ENCODE data around the gene DLX4.

Gene DLX4

GRCh38 chr17:49968405-49969133 lies 421 bp upstream of the DLX4 start:
- DNase-seq (ENCODE audit: low read depth), result peak; percentile 62

DNA sequence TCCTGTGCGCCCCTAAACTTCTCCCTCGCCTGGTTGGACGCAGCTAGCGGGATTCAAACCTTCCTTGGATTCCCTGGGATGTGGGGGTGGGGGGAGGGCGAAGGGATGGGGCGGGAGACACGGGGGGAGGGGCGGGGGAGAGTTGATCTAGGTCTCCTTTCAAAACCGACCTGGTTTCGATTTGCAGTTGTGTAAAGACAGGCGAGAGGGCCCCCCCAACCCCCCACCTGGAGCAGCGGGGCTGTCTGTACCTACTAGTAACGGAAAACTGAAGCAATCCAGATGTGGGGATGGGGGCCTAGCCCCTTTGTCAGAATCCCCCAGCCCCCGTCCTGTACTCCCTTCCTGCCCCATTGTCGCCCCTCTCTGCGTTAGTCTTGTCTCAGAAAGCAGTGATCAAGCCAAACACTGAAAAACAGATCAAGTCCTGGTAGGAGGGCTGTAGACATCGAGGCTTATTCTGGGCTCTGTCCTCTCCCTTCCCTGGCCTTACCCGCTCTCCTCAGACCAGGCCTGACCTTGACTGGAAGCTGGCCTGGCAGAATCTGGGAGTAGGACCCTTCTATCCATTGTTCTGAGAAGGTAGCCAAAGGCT lies 902 bp downstream of the DLX4 start:
- DNase-seq (ENCODE audit: low read depth), result no peak

- no peak for DNase-seq (ENCODE audit: low read depth)
Measured at GRCh38 chr17:49970498-49970897, 1.5 kb downstream of the DLX4 start.

DNA sequence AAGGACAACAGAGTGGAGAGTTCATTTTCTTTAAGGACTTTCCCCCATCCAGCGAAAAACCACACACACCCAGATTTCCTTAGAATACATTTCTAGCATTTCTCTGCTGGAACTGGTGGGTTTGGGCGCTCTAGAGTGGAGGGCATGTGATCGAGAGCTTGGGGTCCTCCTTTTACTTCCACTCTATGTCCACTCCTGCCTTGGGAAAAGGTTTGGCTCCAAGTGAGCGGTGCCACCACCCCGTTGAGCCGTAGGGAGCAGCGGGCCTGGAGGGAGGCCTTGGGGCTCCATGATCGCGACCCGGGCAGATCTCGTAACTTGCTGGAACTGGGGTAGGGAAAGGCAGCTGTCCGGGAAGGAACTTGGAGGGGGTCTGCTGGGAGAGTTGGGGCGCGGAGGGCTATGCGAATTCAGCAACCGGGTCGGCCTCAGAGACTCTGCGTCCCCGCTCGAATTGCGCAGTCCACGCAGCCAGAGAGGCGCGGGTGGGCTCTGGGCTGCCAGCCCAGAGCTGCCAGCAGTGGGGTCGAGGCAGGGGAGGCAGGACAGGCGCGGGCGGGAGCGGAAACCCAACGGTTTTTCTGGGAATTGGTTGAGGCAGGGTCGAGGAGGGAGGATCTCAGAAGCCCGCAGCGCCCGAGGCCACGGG lies 2.3 kb downstream of the DLX4 start:
- DNase-seq (ENCODE audit: low read depth), result no peak

DNA sequence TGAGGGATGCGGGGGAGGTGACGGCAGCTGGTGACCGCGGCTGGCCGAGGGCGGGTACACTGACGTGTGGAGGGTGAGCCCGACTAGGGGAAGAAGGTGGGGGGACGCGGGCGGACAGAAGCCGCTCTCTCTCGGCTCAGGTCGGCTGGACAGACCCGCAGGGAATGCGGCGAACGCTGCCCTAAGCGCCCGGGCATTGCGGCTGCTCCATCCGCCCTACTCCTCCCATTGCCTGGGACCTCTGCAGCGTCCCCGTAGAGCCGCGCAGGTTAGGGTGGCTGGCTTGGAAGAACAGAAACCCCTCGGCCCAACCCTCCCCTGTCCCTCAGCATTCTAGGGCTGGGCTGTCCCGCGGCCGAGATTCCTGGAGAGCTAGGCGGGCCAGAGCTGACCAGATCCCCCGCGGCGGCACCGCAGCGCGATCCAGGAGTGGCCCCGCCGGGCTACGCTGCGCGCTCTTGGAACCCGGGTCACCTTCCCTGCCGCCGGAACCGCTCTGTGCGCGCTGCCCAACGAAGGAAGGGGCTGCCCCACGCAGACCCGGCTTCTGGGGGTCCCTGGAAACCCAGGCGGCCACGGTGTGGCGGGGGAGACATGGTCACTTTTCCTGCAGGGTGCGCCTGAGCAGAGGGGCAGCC lies 3.0 kb downstream of the DLX4 start:
- no peak for DNase-seq (ENCODE audit: low read depth)

DNA sequence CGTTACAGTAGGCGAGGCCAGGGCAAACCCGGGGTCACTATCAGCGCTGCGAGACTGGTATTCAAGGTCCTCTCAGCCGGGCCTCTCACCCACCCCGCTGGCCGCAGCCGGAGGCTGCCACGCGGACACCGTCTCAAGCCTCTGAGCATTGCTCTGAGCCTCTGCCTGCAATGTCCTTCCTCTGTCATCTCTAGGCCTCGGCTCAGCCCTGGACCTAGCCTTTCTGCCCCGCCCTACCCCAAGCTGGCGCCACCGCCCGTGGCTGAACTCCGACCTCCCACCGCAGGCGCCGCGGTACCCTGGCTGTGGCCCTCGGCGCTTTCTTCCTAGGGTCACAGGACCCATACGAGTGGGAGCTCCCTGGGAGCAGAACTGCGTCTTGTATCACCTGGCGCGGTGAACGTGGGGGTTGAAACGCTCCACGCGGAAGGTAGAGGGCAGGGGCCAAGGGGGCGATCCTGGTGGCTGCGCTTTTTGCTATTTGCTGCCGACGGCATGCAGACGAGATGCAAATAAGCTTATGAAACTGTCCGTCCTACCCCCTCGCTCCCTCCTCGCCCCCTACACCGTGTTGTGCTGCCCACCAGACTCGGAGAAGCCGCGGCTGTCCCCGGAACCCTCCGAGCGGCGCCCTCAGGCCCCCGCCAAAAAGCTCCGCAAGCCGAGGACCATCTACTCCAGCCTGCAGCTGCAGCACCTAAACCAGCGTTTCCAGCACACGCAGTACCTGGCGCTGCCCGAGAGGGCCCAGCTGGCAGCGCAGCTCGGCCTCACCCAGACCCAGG lies 3.7 kb downstream of the DLX4 start:
- no peak for DNase-seq (ENCODE audit: low read depth)

- no peak for DNase-seq (ENCODE audit: low read depth)
Measured at GRCh38 chr17:49973271-49973615, 4.3 kb downstream of the DLX4 start.

- DNase-seq (ENCODE audit: low read depth), result no peak
Measured at GRCh38 chr17:49975531-49975930, 6.5 kb downstream of the DLX4 start.

GRCh38 chr17:49976163-49976827 lies 7.3 kb downstream of the DLX4 start:
- DNase-seq (ENCODE audit: low read depth), result no peak

DNA sequence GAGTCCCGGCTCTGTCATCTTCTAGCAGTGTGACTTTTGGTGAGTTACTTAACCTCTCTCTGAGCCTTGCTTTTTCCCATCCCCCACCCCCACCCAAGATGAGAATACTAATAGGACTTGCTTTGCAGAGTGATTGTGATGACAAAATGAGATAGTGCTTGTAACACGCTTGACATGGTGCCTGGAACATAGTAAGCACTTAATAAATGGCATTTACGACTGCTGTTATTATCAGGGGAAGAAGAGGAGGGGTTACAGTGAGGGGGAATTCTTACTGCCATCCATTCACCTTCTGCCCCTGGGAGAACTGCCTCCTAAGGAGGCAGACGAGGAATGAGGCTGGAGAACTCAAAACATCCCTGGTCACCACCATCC lies 7.8 kb downstream of the DLX4 start:
- no peak for DNase-seq (ENCODE audit: low read depth)

- no peak for DNase-seq (ENCODE audit: low read depth)
Measured at GRCh38 chr17:49977463-49978389, 8.7 kb downstream of the DLX4 start.

DNA sequence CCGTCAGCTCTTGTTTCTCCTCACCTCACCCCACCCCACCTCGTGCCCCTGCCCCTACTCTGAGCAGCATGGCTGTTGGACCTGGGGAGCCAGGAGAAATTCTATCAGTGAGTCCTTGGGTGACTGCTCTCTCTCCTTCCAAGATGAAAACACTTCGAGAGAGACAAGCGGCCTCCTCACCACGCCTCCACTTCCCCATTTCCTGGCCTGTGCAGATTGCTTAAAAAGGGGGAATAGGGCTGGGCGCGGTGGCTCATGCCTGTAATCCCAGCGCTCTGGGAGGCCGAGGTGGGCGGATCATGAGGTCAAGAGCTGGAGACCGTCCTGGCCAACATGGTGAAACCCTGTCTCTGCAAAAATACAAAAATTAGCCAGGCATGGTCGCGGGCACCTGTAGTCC lies 9.5 kb downstream of the DLX4 start:
- no peak for DNase-seq (ENCODE audit: low read depth)

GRCh38 chr17:49979748-49980479 lies 10.9 kb downstream of the DLX4 start:
- DNase-seq (ENCODE audit: low read depth), result no peak

- no peak for DNase-seq (ENCODE audit: low read depth)
Measured at GRCh38 chr17:49980703-49981197, 11.8 kb downstream of the DLX4 start.

GRCh38 chr17:49984283-49984682 lies 15.3 kb downstream of the DLX4 start:
- DNase-seq (ENCODE audit: low read depth), result no peak

- DNase-seq (ENCODE audit: low read depth), result no peak
Measured at GRCh38 chr17:49984776-49985175, 15.8 kb downstream of the DLX4 start.

DNA sequence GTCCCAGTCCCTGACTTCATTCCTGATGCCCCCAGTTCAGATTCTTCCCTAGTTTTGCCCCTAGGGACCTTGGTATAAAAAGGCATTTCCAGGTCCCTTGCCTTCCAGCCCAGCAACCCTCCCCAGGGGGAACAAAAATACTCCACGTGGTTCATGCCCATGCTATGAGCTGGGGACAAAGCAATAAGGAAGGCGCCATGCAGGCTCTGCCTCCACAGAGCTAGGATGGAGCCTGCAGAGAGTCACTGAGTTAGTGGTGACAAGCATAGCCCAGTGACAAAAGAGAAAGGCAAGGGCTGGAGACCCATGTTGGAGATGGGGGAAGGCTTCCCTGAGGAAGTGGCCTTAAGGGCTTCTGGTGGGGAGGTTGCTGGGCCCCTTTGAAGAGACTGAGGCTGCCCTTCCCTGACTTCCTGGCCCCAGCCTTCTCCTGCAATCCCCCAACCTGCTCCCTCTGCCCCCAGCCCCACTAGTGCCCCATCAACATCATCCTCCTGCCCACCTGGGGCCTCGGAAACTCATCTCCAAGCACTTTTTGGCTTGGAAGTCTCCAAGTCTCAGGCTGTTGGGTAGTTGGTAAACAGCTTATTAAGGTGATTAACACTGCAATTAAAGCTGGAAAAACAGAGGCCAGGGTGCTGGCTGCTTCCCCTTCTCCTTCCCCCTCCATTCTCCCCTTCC lies 16.5 kb downstream of the DLX4 start:
- no peak for DNase-seq (ENCODE audit: low read depth)

- no peak for DNase-seq (ENCODE audit: low read depth)
Measured at GRCh38 chr17:49986396-49987289, 17.7 kb downstream of the DLX4 start.

Data from stimulated activated CD4-positive, alpha-beta T cell treated with anti-CD3 and anti-CD28 coated beads, Interleukin-2, amount 100 ng/mL, for 4 hours (primary cell).